NCI-H2029 (cell line): ENCODE measurements around the gene AFF1.
"Not testable (repeated sequence)": the region's sequence is repeated elsewhere in the genome, so short reads cannot be mapped to it uniquely, and the experiment has no call there.

Source experiments
- DNase-seq: peaks from one replicate; lab custom pipeline; 2025; lab: John Stamatoyannopoulos, UW

The AFF1 gene

DNA sequence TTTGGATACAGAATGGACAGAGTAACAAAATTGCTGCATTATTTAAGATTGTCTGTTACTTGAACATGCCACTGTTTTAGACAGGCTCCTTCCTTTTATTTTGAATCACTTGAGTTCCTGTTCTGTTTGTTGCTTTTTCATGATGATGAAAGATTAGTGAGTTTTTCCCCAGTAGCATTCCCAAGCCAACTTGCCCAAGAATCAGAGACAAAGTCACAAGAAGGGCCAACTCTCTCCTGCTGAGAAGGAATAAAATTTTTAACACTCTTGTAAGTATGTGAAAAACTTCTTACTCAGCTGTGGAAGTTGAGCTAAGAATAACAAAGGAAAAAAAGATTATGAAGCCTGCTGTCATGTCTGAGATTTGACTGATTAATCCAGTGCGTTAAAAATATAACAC lies 181.4 kb downstream of the AFF1 start:
- DNase-seq, result no peak

DNA sequence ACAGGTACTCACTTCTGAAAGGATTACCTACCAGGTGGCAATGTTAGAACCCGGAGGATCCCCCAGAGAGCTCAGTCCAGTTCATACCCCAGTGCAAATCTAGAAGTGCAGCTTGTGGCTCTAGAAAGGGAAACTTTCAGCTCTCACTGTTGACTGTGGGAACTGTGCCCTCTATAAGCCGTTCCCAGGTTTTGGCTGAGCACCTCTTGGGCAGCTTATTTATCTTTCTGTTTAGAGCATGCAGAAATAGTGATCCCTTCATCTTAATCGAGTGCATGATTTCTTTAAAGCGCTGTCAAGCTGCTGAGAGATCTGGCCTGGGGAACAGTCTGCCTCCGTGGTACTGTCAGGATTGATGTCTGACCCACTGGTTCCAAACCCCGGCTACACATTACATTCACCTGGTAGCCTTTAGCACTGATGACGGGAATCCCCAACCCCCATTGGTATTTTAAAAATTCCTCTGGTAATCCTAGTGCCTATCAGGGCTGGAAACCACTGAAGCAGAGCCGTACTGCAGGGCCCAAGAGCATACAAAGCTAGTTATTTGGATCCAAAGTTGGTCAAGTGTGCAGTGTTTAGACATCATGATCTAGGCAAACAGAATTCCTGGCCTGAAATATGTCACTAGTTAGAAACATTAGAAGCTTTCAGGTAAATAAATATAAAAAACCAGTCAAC lies 182.4 kb downstream of the AFF1 start:
- DNase-seq, result peak; percentile 15

DNA sequence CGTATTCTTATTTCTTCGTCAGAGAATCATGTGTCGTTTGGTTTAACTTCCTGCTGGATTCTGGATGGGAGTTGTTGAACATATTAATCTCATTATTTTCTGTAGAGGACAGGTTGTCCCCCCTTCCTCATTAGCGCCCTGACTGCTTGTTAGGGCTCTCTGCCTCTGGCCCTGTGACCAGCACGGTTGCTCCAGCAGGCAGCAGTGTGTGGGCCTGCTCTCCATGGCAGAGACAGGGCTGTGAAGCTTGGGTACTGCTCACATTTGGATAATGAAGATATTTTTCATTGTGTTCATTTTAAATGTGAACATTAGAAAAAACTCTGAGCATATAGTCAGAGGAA lies 182.9 kb downstream of the AFF1 start:
- DNase-seq, result no peak

DNA sequence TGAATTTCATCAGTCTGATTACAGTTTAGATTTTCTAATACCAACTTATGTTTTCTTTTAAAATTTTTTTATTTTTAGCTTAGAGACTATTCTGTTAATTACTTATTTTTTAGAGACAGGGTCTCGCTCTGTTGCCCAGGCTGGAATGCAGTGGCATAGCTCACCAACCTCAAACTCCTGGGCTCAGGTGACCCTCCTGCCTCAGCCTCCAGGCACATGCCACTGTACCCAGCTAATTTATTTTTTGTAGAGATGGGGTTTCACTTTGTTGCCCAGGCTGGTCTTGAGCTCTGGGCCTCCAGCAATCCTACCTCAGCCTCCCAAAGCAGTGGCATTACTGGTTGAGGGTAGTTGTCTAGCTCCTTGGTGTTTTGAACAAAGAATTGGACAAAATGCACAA lies 183.6 kb downstream of the AFF1 start:
- DNase-seq, result no peak

DNA sequence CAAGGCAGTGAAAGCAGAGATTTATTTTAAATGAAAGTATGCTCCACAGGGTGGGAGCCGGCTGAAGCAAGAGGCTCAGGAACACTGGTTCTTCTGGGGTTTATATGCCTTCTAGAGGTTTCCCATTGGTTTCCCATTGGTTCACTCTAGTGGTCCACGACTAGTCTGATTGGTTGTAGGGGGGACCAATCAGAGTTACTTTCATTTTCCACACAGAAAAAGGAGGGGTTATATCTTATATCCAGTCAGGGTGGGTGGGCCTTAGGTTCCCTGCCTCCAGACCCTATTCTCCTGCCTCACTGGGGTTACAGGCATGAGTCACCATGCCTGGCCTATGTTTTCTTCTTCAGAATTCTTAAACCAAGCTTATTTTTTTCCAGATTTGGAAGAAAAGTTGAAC lies 184.0 kb downstream of the AFF1 start:
- DNase-seq, result peak; percentile 10

DNA sequence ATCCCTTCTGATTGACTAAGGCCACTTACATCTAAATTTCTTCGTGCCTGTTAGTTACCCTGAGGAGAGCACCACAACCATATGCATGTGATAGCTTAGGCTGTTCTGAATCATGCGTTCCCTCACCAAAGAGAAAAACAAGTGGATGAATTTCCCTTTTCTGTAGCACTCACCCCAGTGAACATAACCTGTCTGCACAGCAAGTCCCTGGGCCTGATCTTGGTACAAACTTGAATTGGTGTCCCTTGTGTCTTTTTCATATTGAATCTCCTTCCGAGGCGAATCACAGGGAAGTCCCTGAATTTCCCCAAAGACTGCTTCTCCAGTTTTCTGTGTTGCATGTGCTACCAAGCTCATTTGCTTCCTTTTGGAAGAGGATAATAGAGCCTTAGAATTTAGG lies 185.2 kb downstream of the AFF1 start:
- no peak for DNase-seq

DNA sequence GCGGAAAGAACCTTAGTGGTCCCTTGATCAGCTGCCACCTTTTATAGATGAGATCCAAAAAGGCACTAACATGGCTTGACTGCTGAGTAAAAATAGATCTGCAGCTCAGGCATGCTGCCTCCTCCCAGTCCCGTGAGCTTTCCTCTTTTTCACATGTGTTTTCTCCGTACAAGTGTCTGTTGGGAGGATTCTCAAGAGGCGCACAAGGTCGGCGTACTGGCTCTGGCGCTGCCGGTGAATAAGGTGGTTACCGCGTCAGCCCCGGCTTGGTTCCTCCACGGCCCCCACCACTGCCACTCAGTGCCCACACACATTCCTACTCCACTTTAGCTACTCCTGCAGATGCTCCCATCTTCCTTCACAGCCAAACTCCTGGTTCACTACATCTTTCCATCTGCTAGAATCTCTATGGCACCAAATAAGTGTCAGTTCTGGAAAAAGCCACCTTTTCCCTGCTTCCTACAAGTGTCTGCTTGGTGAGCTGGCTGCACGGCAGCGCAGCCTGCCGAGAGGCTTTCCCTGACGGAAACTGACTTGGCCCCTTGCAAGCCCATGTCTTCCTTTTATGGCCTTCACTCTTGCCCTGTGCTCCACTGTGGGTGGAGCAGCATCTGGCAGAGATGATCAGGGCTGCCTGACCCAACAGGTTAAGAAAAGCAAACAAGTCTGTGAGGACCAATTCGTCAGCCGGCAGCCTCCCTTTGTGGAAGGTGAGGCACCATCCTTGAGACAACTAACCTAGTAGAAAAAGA lies 185.8 kb downstream of the AFF1 start:
- DNase-seq, result peak; percentile 84

DNA sequence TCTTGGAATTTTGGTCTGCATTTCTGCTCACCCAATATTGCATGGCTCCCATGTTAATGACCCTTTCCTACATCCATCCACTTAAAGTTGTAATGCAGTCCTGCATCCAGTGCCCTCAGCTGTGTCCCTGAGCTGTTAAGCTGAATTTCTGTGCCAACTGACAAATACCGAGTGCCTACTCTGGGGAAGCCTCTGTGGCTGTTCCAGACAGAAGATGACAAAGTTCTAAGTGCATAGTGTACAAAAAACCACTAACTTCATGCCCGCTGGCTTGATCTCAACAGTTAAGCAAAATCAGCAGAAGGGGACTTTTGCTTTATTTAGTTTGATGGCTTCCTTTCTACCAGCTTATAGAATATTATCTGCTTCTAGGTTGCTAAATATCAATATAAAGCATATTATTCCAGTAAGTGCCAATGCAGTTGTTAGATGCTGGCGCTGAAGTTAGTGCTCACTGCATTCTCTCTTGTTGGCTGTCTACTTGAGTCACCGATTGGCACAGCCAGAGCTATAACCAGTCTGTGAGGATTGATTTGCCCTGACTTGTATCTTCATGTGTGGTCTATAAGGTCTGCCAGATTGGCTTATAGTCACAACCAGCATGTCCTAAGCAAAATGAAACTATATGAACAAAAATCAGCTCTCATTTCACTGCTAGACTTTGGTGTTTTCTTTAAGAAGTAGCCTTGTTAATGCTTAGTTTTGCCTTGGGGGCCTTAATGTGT lies 186.7 kb downstream of the AFF1 start:
- DNase-seq, result no peak

DNA sequence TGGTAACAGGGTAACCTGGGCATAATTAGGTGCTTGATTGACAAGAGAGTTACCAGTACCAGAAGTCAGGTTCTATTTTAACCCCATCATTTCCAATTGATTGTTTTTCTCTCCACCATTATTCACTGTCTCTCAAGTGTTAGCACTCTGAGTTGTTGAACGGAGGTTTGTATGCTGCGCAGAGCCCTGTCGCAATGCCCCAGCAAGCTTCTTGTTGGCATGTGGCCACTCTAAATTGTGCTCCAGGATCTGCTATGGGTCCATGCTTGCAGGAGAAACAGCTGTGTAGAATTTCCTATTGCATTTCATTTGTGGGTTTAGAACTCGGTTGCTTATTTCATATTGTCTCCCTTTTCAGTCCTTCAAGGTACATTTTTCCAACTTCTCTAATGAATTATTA lies 187.4 kb downstream of the AFF1 start:
- DNase-seq, result peak; percentile 31

DNA sequence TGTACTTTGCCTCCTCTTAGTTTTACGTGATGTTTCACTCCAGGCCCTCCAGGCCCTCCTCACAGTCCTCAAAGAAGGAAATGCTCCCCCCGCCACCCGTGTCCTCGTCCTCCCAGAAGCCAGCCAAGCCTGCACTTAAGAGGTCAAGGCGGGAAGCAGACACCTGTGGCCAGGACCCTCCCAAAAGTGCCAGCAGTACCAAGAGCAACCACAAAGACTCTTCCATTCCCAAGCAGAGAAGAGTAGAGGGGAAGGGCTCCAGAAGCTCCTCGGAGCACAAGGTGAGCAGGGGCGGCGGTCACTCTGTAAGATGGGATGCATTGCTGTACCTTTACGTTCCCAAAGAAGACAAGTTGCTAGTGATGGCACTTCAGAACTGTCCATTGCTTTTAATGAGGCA lies 191.2 kb downstream of the AFF1 start:
- DNase-seq, result no peak

DNA sequence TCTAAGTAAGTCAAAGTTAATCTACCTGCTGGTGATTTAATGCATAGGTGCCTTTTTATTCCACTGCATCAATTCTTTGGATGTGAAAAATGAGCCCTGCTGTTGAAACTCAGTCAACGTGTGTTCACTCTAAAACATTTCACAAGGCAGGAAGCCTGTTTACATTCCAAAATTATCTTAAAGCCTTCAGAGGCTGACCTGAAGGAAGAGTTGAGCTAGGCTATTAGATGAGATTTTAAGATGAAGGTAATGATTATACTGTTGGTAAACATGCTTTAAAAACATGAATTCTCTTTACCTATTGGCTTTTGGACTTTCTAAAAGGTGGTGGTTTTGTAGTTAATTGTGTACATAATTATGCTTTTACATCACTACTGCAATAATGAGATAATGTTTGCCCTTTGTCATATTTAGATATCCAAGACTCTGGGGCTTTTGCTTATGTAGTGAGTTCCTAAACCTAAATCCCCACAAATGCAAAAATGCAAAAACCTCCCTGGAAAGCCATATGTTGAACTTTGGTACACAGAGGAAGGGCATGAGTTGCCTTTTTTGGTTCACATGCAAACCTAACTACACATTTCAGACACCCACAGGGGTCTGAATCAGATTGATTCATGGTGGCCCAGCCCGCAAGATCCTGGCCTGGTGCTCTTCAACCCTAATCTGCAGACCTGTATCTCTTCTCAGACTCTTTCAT lies 193.3 kb downstream of the AFF1 start:
- DNase-seq, result no peak

DNA sequence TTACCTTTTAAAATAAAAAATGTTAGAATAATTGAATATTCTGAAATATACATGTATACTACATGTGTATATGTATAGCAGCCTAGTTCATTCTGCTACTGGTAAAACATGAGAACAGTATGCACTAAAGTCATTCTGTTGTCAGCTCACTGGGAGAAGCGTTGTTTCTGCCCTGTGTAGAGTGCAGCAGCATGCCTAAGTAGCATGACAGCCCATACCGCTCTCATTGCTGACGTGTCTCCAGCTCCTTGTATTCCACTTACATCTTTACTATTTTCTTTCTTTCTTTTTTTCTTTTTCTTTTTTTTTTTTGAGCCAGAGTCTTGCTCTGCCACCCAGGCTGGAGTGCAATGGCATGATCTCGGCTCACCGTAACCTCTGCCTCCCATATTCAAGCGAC lies 194.9 kb downstream of the AFF1 start:
- no peak for DNase-seq

DNA sequence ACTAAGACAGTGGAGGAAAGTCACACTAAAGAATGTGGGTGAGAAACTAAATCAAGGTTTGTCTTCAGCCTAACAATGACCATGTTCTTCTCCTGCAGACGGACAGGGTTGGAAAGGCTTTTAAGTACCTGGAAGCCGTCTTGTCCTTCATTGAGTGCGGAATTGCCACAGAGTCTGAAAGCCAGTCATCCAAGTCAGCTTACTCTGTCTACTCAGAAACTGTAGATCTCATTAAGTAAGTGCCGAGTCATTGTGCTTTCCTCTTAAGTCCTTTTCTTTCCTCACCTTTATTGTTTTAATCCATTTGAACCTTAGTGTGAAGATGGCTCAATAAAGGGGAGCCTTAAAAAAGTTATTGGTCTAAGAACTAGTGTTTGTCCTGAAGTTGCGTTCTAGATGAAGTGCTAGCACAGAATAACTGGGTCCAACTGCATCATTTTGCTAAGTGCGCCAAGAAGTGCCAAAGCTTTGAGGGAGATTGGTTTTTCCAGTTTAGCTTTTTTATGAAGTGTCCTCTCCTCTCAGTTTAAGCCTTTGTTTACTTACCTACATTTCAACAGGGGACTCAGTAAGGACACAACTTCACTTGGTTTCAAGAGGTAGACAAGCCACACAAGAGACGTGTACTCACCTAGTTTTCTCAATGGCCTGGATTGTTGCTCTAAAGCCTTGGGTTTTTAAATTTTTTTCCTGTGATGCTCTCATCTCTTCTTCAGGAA lies 196.3 kb downstream of the AFF1 start:
- DNase-seq, result no peak

DNA sequence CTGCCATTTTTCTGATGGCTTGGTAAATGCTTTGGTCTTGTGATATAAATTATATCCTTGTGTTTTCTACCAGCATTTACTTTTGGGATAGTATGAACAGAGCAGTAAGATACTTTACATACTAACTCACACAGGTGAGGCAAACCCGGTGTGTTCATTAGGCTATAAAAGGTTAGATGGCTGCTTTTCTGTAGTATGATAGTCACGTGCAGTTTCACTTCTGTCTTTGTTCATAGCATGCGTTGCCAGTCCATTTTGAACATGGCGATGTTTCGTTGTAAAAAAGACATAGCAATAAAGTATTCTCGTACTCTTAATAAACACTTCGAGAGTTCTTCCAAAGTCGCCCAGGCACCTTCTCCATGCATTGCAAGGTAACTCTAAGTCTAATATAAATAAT lies 197.2 kb downstream of the AFF1 start:
- no peak for DNase-seq

DNA sequence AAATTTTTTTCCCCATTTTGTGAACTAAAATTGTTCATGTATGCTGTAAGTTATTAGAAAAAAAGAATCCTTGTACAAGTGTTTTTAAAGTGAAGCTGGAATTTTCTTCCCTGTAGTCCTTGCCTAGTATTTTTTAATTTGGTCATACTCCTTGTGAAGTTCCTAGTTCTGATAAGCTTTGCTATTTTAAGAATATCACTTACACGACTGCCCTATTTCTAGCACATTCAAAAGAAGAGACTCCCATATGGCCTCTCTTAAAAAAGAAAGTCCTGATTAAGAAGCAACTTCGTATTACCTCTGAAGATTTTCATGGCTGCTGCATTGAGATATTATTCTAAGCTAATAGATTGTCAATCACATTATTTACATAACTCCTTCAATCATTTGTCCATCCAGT lies 198.4 kb downstream of the AFF1 start:
- DNase-seq, result no peak

DNA sequence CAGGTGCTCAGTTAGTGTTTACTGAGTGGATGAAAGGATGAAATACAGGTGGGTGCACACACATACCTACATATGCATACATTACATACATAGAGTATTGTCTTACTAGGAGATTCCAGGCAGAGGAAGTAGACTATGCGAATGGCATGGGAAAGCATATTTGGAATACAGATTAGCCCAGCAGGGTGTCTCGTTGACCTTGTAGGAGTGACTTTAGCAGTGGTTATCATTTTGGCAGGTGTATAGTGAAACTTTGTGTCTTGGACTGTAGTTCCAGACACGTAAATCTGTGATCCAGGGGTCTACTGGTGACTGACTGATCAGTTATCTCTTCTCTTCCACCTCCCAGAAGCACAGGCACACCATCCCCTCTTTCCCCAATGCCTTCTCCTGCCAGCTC lies 199.3 kb downstream of the AFF1 start:
- DNase-seq, result no peak

DNA sequence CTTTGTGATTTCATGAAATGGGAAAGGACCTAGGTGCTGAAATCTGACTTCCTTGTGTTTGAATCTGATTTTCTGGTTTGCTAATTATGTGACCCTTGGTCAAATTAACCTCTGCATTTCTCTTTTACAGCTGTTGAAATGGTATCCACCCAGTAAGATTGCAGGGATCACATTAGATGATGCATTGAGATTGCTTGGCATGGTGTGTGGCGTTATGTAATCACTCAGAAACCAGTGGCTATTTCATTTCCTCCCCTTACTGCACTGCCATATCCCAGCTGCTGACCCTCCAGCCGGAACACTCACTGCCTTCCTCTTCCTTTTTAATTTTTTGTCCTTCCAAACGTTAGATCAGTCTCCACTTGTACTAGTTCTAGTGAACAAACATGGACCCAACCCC lies 206.6 kb downstream of the AFF1 start:
- DNase-seq, result no peak

DNA sequence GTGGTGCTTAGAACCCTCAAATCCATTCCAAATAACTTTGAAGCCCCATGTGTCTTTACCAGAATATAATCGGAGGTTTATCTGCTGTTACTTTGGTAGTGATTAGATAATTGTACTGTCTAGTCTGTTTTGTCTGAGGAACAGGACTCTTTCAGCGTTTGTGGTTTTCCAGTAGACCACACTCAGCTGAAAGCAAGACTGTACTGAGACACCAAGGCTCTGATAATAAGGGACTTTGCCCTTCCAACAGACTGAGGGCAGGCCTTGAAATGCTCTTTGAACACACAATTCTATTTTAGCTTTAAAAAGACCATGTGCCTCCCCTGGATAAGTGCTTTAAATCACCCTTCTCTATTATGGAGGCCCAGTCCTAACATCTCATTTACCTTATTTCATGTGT lies 209.5 kb downstream of the AFF1 start:
- DNase-seq, result no peak

DNA sequence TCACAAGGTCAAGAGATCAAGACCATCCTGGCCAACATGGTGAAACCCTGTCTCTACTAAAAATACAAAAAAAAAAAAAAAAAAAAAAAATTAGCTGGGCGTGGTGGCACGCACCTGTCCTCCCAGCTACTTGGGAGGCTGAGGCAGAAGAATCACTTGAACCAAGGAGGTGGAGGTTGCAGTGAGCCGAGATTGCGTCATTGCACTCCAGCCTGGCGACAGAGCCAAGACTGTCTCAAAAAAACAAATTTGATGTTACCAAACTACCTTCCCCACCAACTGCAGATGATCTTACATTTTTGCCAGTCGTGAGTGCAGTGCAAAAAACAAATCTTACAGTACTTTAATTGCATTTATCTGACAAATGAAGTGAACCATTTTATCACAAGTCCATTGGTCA lies 211.1 kb downstream of the AFF1 start:
- DNase-seq, result not testable (repeated sequence)

DNA sequence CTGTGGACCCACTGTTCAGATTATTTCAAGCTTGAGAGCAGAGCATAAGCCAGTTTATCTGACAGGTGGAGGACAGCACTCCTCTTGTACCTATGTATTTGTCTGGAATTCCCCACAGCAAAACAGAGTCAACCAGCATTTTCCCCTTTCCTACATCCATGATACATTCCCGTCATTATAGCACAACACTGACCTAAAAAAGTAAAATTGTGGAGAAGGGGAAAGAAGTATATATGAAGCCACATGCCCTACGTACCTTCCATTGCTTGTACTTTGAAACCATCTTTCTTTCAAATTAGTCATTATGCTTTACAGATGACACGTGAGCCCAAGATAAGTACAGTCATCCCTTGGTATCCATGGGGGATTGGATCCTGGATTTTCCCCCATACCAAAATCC lies 212.3 kb downstream of the AFF1 start:
- DNase-seq, result no peak

DNA sequence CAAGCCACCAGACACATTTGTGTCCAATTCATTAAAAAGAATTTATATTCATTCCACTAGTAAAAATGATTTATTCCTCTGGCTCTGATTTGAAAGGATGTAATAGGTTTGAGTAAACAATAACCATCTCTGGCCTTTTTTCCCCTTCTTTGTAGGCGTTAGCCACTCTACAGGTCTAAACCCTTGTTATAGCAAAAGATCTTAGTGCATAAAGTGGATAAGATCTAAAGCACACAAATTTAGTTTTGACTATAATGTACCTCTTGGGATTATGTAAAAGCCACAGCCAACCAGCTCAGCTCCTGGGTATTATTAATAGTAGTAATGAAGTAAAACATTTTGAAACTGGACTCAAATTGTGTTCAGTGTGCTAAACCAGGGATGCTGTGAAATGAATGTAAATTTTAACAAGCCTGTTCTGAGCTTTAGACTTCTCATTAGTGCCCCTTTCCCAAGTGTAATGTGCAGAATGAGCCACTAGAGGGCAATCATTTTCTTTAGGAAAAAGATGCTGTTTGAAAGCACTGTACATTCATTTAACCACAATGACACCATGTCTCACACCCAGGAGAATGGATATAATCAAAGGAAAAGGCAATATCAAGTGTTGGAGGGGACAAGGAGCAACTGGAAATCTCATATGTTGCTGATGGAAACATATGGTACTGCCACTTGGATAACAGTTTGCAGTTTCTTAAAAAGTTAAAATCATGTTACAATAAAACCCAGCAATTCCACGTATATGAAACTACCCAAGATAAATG lies 215.9 kb downstream of the AFF1 start:
- peak; percentile 67 for DNase-seq
